ENCODE measurements around the gene IL17RE. TPM values are rescaled to one million over a fixed set of nuclear protein-coding genes. Genes with fewer than 3 reads are reported as not detected.

The IL17RE gene
- total and polyA plus RNA-seq, 8 donors = 6.4 to 15.6 (median 9.6) TPM

- ATAC-seq = no peak
- H3K4me3 ChIP-seq = no peak overlapping the region
- WGBS, 2 donors = 88 to 89% methylated on average over 4 of the region's 4 CpGs
- no peak overlapping the region for H3K27ac ChIP-seq
- no peaks in the 10 kb centered on the region for H3K9me3 ChIP-seq
- H3K36me3 ChIP-seq = no peaks in the 10 kb centered on the region
- H3K4me1 ChIP-seq = no peaks in the 10 kb centered on the region
- no peaks in the 10 kb centered on the region for H3K27me3 ChIP-seq
- TF ChIP-seq CTCF (IDR thresholded peaks at IDR 0.05) = no peak
- DNase-seq = no peak
- intact Hi-C loops (cut with DNase I) = loop anchor here in 1 of 3 donors (10.0 kb wide), 1 partner anchor 283 kb away; no protein-coding TSS in a partner anchor
- FAIRE-seq = no peak
Observed at GRCh38 chr3:9942164-9942563, 39.5 kb downstream of the IL17RE start.

- no peak for FAIRE-seq
- Histone ChIP-seq H3K27me3 (no peaks in the 10 kb centered on the region), H3K4me1 (peaks cover 0 to 5% (median 0%) of the 10 kb centered on the region in 3 donors), H3K9me3 (no peaks in the 10 kb centered on the region), H3K4me3 (no peak overlapping the region), H3K27ac (no peak overlapping the region), H3K36me3 (no peaks in the 10 kb centered on the region)
- TF ChIP-seq CTCF (IDR thresholded peaks at IDR 0.05) = no peak
- intact Hi-C loops (cut with DNase I) = loop anchor here in 1 of 3 donors (10.0 kb wide), 1 partner anchor 282 kb away; no protein-coding TSS in a partner anchor
- no peak for ATAC-seq
- WGBS, 2 donors = 83 to 94% methylated on average over 10 to 11 of the region's 11 CpGs
- DNase-seq = no peak
Observed at GRCh38 chr3:9942934-9943690, 40.5 kb downstream of the IL17RE start.

- Histone ChIP-seq H3K9me3 (no peaks in the 10 kb centered on the region), H3K27me3 (no peaks in the 10 kb centered on the region), H3K4me1 (peaks cover 0 to 5% (median 0%) of the 10 kb centered on the region in 3 donors), H3K36me3 (peaks cover 0 to 8% (median 0%) of the 10 kb centered on the region in 3 donors), H3K4me3 (no peak overlapping the region), H3K27ac (no peak overlapping the region)
- intact Hi-C loops (cut with DNase I) = loop anchor here in 1 of 3 donors (10.0 kb wide), 1 partner anchor 281 kb away; no protein-coding TSS in a partner anchor
- ATAC-seq (no peak), FAIRE-seq (no peak), DNase-seq (no peak)
- TF ChIP-seq CTCF (IDR thresholded peaks at IDR 0.05) = no peak
- WGBS, 2 donors = 88 to 92% methylated on average over 11 of the region's 11 CpGs
Observed at GRCh38 chr3:9944271-9944670, 41.6 kb downstream of the IL17RE start.

GRCh38 chr3:9945358-9945757 lies 42.7 kb downstream of the IL17RE start:
- intact Hi-C loops (cut with DNase I) = loop anchor here in 1 of 3 donors (10.0 kb wide), 1 partner anchor 279 kb away; no protein-coding TSS in a partner anchor
- FAIRE-seq = no peak
- Histone ChIP-seq H3K4me1 (peaks cover 0 to 5% (median 0%) of the 10 kb centered on the region in 3 donors), H3K4me3 (no peak overlapping the region), H3K27ac (no peak overlapping the region), H3K27me3 (no peaks in the 10 kb centered on the region), H3K36me3 (peaks cover 0 to 8% (median 0%) of the 10 kb centered on the region in 3 donors), H3K9me3 (no peaks in the 10 kb centered on the region)
- WGBS, 2 donors = 77 to 89% methylated on average over 10 of the region's 10 CpGs
- DNase-seq = no peak
- no peak for ATAC-seq
- TF ChIP-seq CTCF (IDR thresholded peaks at IDR 0.05) = no peak
